ENCODE results near the gene SPTBN4. TPM values are rescaled to one million over a fixed set of nuclear protein-coding genes. Genes with fewer than 3 reads are reported as not detected.

The SPTBN4 gene
- total and polyA plus RNA-seq, 10 donors: 0.30 to 2.3 (median 0.66) TPM

DNA sequence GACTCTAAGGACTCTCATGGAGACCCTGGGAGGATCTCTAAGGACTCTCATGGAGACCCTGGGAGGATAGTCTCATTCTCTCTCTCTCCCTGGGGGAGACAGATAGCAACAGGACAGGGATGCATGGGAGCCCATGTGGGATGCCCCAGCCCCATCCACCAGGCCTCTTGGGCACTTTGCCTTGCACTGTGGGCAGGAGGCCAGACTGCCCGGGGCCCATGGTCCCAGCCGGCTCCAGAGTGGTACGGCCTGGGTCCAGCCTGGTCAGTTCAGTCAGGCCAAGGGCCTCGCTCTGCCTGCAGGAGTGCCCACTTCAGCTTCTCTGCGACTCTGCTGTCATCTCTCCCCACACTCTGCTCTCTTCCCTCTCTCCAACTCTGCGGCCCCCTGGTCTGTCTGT is 61.3 kb downstream of the SPTBN4 start:
- Histone ChIP-seq H3K4me3 (no peak overlapping the region), H3K4me1 (peaks cover 2 to 17% (median 12%) of the 10 kb centered on the region in 6 donors), H3K36me3 (no peaks in the 10 kb centered on the region), H3K27ac (no peak overlapping the region), H3K27me3 (replicated peaks in 1 of 7) (peaks cover 0 to 41% (median 11%) of the 10 kb centered on the region in 7 donors), H3K9me3 (no peaks in the 10 kb centered on the region)
- DNase-seq: no peak
- intact Hi-C loops (cut with DNase I; ENCODE audit: low total_unique reads): no loop called here
- TF ChIP-seq POLR2AphosphoS5 (IDR thresholded peaks at IDR 0.05): no peak
- TF ChIP-seq POLR2A (IDR thresholded peaks at IDR 0.05): no peak
- TF ChIP-seq, protein P1, sequence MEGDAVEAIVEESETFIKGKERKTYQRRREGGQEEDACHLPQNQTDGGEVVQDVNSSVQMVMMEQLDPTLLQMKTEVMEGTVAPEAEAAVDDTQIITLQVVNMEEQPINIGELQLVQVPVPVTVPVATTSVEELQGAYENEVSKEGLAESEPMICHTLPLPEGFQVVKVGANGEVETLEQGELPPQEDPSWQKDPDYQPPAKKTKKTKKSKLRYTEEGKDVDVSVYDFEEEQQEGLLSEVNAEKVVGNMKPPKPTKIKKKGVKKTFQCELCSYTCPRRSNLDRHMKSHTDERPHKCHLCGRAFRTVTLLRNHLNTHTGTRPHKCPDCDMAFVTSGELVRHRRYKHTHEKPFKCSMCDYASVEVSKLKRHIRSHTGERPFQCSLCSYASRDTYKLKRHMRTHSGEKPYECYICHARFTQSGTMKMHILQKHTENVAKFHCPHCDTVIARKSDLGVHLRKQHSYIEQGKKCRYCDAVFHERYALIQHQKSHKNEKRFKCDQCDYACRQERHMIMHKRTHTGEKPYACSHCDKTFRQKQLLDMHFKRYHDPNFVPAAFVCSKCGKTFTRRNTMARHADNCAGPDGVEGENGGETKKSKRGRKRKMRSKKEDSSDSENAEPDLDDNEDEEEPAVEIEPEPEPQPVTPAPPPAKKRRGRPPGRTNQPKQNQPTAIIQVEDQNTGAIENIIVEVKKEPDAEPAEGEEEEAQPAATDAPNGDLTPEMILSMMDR (IDR thresholded peaks at IDR 0.05 in 8 of 11, conservative IDR thresholded peaks at IDR 0.05 in 3 of 11): no peak
- 81 to 93% (median 89%) methylated on average over 5 to 6 of the region's 6 CpGs for WGBS, 5 donors

DNA sequence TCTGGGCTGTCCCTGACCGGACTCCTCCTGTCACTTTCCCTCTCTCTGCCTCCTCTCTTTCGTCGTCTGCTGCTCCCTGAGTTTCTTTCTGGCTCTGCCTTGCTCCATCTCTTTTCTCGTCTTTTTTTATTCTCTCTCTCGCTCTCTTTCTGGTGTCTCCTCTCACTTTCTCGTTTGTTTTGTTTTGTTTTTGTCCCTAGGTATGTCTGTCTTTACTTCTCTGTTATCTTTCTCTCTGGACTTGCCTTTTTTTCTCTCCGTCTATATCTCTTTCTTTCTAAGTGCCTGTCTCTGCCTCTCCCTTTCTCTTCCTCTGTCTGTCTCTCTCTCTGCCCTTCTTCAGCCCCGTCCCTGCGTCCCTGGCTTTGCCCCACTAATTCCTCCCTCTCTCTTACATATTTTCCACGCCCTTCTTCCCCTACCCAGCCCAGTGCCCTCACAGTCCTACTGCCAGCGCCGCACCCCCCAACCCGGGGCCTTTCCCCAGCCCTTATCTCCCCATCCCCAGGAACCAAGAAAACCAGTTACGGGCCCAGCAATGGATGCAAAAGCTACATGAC is 61.8 kb downstream of the SPTBN4 start:
- peak overlapping the region in 1 of 8 donors; percentile 72 for H3K4me3 ChIP-seq
- WGBS, 5 donors: 64 to 74% (median 69%) methylated on average over 14 of the region's 14 CpGs
- H3K27ac ChIP-seq: no peak overlapping the region
- H3K36me3 ChIP-seq: no peaks in the 10 kb centered on the region
- H3K4me1 ChIP-seq: peaks cover 2 to 17% (median 12%) of the 10 kb centered on the region in 6 donors
- TF ChIP-seq, protein P1 (IDR thresholded peaks at IDR 0.05 in 8 of 11, conservative IDR thresholded peaks at IDR 0.05 in 3 of 11): no peak
- no peak for TF ChIP-seq POLR2AphosphoS5 (IDR thresholded peaks at IDR 0.05)
- no peak for TF ChIP-seq POLR2A (IDR thresholded peaks at IDR 0.05)
- intact Hi-C loops (cut with DNase I; ENCODE audit: low total_unique reads): no loop called here
- no peak for DNase-seq
- H3K27me3 ChIP-seq (replicated peaks in 1 of 7): peaks cover 0 to 36% (median 11%) of the 10 kb centered on the region in 7 donors
- H3K9me3 ChIP-seq: no peaks in the 10 kb centered on the region

DNA sequence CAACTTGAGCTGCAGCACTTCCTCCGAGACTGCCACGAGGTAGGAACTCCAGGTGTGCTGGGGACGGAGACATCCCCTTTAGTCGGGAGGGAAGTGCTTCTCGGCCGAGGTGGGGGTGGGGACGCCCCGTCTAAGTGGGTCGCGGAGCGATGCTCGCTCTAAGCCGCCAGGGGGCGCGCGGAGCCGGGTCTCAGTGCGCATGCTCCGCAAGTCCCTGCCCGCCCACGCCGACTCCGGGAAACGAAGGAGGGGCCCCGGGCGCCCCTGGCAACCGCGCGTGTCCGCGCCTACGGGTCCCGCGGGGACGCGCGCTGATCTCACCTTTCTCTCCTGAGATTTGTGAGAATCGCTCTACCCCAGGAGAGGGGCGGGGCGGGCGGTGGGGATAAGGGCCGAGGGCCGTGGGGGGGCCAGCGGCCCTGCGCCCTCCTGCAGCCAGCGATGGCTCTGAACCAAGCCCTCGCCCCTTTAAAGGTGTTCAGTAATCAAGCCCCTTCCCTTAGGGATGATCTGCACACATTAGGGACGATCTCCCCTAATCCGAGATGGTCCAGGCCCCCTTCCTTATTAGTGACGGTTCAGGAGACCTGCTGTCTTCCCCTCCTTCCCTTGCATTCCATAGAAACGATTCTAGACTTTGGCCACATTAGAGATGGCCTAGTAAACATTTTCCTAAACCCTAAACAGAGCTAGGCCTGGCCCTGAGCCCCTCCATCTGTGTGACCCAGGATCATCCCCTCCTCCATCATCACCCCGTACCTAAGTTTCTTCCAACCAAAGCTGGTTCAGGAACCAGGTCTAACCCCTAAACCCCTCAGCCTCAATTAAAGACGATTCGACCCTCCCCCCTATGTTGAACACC is 62.5 kb downstream of the SPTBN4 start:
- peaks cover 2 to 17% (median 12%) of the 10 kb centered on the region in 6 donors for H3K4me1 ChIP-seq
- DNase-seq: peak; percentile 97
- intact Hi-C loops (cut with DNase I; ENCODE audit: low total_unique reads): no loop called here
- TF ChIP-seq POLR2A (IDR thresholded peaks at IDR 0.05) (no peak), POLR2AphosphoS5 (IDR thresholded peaks at IDR 0.05) (peak; percentile 33 to 78 (median 58))
- TF ChIP-seq, protein P1 (IDR thresholded peaks at IDR 0.05 in 8 of 11, conservative IDR thresholded peaks at IDR 0.05 in 3 of 11): peak; percentile 93 to 99 (median 97)
- no peaks in the 10 kb centered on the region for H3K36me3 ChIP-seq
- 3 to 6% (median 4%) methylated on average over 23 to 54 of the region's 54 CpGs for WGBS, 5 donors
- H3K9me3 ChIP-seq: peaks cover 0 to 7% (median 5%) of the 10 kb centered on the region in 8 donors
- peaks cover 0 to 42% (median 11%) of the 10 kb centered on the region in 7 donors for H3K27me3 ChIP-seq (replicated peaks in 1 of 7)
- H3K27ac ChIP-seq: peak overlapping the region in 3 of 8 donors; percentile 23 to 45 (median 28)
- H3K4me3 ChIP-seq: peak overlapping the region; percentile 34 to 72 (median 48)
